HEK293 (cell line): ENCODE data around the gene CADM4.

Source experiments
- BCL11B ChIP-seq: fragments of 450-650 bp; formaldehyde crosslinking; IDR thresholded peaks from 2 replicates; pipeline ENCODE4 v1.5.1; 2016; ENCODE audit warnings: low read depth, missing biosample characterization, missing genetic modification characterization
- ELK4 ChIP-seq: IDR thresholded peaks from 2 replicates; pipeline ENCODE4 v1.6.1; 2011; ENCODE audit warnings: mild to moderate bottlenecking, low read depth, low read length, borderline replicate concordance
- GLIS2 ChIP-seq: fragments of 450-650 bp; formaldehyde crosslinking; IDR thresholded peaks from 2 replicates; pipeline ENCODE4 v1.5.1; 2016; ENCODE audit warnings: missing biosample characterization, missing genetic modification characterization
- HOXD13 ChIP-seq: sonication (generic); formaldehyde crosslinking; IDR thresholded peaks from 2 replicates; pipeline ENCODE4 v1.8.0; 2022; ENCODE audit warnings: missing genetic modification reagents, borderline replicate concordance
- KLF8 ChIP-seq: fragments of 450-650 bp; formaldehyde crosslinking; IDR thresholded peaks from 2 replicates; pipeline ENCODE4 v1.5.1; 2016; ENCODE audit warnings: missing biosample characterization, missing genetic modification characterization
- KLF9 ChIP-seq: fragments of 450-650 bp; formaldehyde crosslinking; IDR thresholded peaks from 2 replicates; pipeline ENCODE4 v1.5.1; 2016; ENCODE audit warnings: missing biosample characterization, missing genetic modification characterization, low read depth
- OVOL3 ChIP-seq: fragments of 450-650 bp; formaldehyde crosslinking; IDR thresholded peaks from 2 replicates; pipeline ENCODE4 v1.5.1; 2016; ENCODE audit warnings: missing biosample characterization, missing genetic modification characterization
- ZBTB11 ChIP-seq: fragments of 450-650 bp; formaldehyde crosslinking; conservative IDR thresholded peaks from 2 replicates; pipeline ENCODE4 v1.5.1; 2016; ENCODE audit warnings: low read depth, missing biosample characterization, missing genetic modification characterization
- ZBTB20 ChIP-seq: fragments of 450-650 bp; formaldehyde crosslinking; IDR thresholded peaks from 2 replicates; pipeline ENCODE4 v1.5.1; 2016; ENCODE audit warnings: missing biosample characterization, missing genetic modification characterization
- ZBTB26 ChIP-seq: fragments of 450-650 bp; formaldehyde crosslinking; optimal IDR thresholded peaks from 2 replicates; pipeline ENCODE3; 2016; ENCODE audit warnings: missing biosample characterization, mild to moderate bottlenecking, missing genetic modification characterization
- ZBTB8A ChIP-seq: fragments of 450-650 bp; formaldehyde crosslinking; IDR thresholded peaks from 2 replicates; pipeline ENCODE4 v1.5.1; 2016; ENCODE audit warnings: missing biosample characterization, missing genetic modification characterization
- ZFP3 ChIP-seq: fragments of 450-650 bp; formaldehyde crosslinking; IDR thresholded peaks from 2 replicates; pipeline ENCODE4 v1.5.1; 2016; ENCODE audit warnings: low read depth, missing biosample characterization, missing genetic modification characterization
- ZNF112 ChIP-seq: fragments of 450-650 bp; formaldehyde crosslinking; IDR thresholded peaks from 2 replicates; pipeline ENCODE4 v1.5.0; 2017; ENCODE audit warnings: missing biosample characterization, missing genetic modification characterization
- ZNF155 ChIP-seq: fragments of 450-650 bp; formaldehyde crosslinking; IDR thresholded peaks from 2 replicates; pipeline ENCODE4 v1.5.1; 2016; ENCODE audit warnings: missing biosample characterization, missing genetic modification characterization
- ZNF175 ChIP-seq: fragments of 450-650 bp; formaldehyde crosslinking; IDR thresholded peaks from 2 replicates; pipeline ENCODE4 v1.5.1; 2016; ENCODE audit warnings: missing biosample characterization, missing genetic modification characterization
- ZNF211 ChIP-seq: fragments of 450-650 bp; formaldehyde crosslinking; IDR thresholded peaks from 2 replicates; pipeline ENCODE4 v1.5.1; 2016; ENCODE audit warnings: low read depth, missing biosample characterization, missing genetic modification characterization
- ZNF239 ChIP-seq: fragments of 450-650 bp; formaldehyde crosslinking; IDR thresholded peaks from 2 replicates; pipeline ENCODE4 v1.5.1; 2016; ENCODE audit warnings: missing biosample characterization, missing genetic modification characterization
- ZNF274 ChIP-seq, 2 experiments: fragments of 200-500 bp in 1 of 2; fragments of 450-650 bp in 1 of 2; sonication (Bioruptor generic) in 1 of 2; formaldehyde crosslinking in 1 of 2; IDR thresholded peaks; 2 replicates each; pipeline versions ENCODE4 v1.5.1 to v1.6.1; 2014 to 2016; ENCODE audit warnings: borderline replicate concordance in 1 of 2, inconsistent platforms in 1 of 2, low read length in 1 of 2, missing biosample characterization in 1 of 2, missing genetic modification characterization in 1 of 2
- ZNF311 ChIP-seq: fragments of 450-650 bp; formaldehyde crosslinking; IDR thresholded peaks from 2 replicates; pipeline ENCODE4 v1.5.1; 2017; ENCODE audit warnings: missing biosample characterization, missing genetic modification characterization, borderline replicate concordance
- ZNF391 ChIP-seq: fragments of 450-650 bp; formaldehyde crosslinking; IDR thresholded peaks from 2 replicates; pipeline ENCODE4 v1.5.1; 2016; ENCODE audit warnings: low read depth, missing biosample characterization, missing genetic modification characterization, borderline replicate concordance
- ZNF521 ChIP-seq: fragments of 450-650 bp; formaldehyde crosslinking; IDR thresholded peaks from 2 replicates; pipeline ENCODE4 v1.5.1; 2017; ENCODE audit warnings: missing biosample characterization, mild to moderate bottlenecking, missing genetic modification characterization
- ZNF544 ChIP-seq: fragments of 450-650 bp; formaldehyde crosslinking; IDR thresholded peaks from 2 replicates; pipeline ENCODE4 v1.5.0; 2017; ENCODE audit warnings: missing biosample characterization, missing genetic modification characterization
- ZNF558 ChIP-seq: fragments of 450-650 bp; formaldehyde crosslinking; IDR thresholded peaks from 2 replicates; pipeline ENCODE4 v1.5.1; 2016; ENCODE audit warnings: missing biosample characterization, missing genetic modification characterization
- ZNF600 ChIP-seq: fragments of 450-650 bp; formaldehyde crosslinking; IDR thresholded peaks from 2 replicates; pipeline ENCODE4 v1.5.1; 2016; ENCODE audit warnings: missing biosample characterization, missing genetic modification characterization
- ZNF623 ChIP-seq: fragments of 450-650 bp; formaldehyde crosslinking; IDR thresholded peaks from 2 replicates; pipeline ENCODE4 v1.5.1; 2016; ENCODE audit warnings: missing biosample characterization, missing genetic modification characterization
- ZNF664 ChIP-seq: fragments of 450-650 bp; formaldehyde crosslinking; IDR thresholded peaks from 2 replicates; pipeline ENCODE4 v1.5.1; 2016; ENCODE audit warnings: missing biosample characterization, missing genetic modification characterization
- ZNF692 ChIP-seq: fragments of 450-650 bp; formaldehyde crosslinking; IDR thresholded peaks from 2 replicates; pipeline ENCODE4 v1.5.1; 2016; ENCODE audit warnings: missing biosample characterization, missing genetic modification characterization
- ZNF792 ChIP-seq: fragments of 450-650 bp; formaldehyde crosslinking; IDR thresholded peaks from 2 replicates; pipeline ENCODE4 v1.5.1; 2016; ENCODE audit warnings: missing biosample characterization, missing genetic modification characterization

CADM4 gene

GRCh38 chr19:43638995-43639518 lies 593 bp downstream of the CADM4 start (continued):
- no peak for TF ChIP-seq ZNF112 (tag by site-specific recombination)
- no peak for TF ChIP-seq ZNF623 (tag by site-specific recombination)
- TF ChIP-seq ZBTB20 (tag by site-specific recombination), result peak; percentile 25; the same call in 1 of the 2 replicates
- peak; percentile 63; the same call in 1 of the 2 replicates for TF ChIP-seq ZNF792 (tag by site-specific recombination)
- TF ChIP-seq ZNF175 (tag by site-specific recombination), result 0 out of 2 replicates have a peak, but pooled peaks have one; percentile 80
- TF ChIP-seq ZNF239 (tag by site-specific recombination), result 0 out of 2 replicates have a peak, but pooled peaks have one; percentile 41
- peak; percentile 14 for TF ChIP-seq ZBTB26 (tag by site-specific recombination)
- TF ChIP-seq ZNF664 (tag by site-specific recombination), result no peak
- TF ChIP-seq ZBTB11 (tag by site-specific recombination), result peak; percentile 37; the same call in 1 of the 2 replicates
- TF ChIP-seq ZNF155 (tag by site-specific recombination), result no peak
- TF ChIP-seq ELK4, result no peak
- peak; percentile 30; the same call in 1 of the 2 replicates for TF ChIP-seq KLF8
- TF ChIP-seq HOXD13 (CRISPR knock-in tag), result no peak
- TF ChIP-seq ZNF274 (IDR thresholded peaks at IDR 0.05; ENCODE audit: low read length), result no peak
- TF ChIP-seq ZNF274 (tag by site-specific recombination; IDR thresholded peaks at IDR 0.05; ENCODE audit: borderline replicate concordance), result no peak
- TF ChIP-seq ZNF600 (tag by site-specific recombination), result no peak
- no peak; the same call in none of the 2 replicates for TF ChIP-seq BCL11B (tag by site-specific recombination)
- peak; percentile 70; the same call in 1 of the 2 replicates for TF ChIP-seq ZNF521 (tag by site-specific recombination)
- no peak for TF ChIP-seq ZNF558 (tag by site-specific recombination)
- peak; percentile 66; the same call in 1 of the 2 replicates for TF ChIP-seq ZNF692 (tag by site-specific recombination)
- no peak for TF ChIP-seq ZNF544 (tag by site-specific recombination)
- TF ChIP-seq ZNF211 (tag by site-specific recombination), result no peak
- no peak for TF ChIP-seq ZBTB8A
- TF ChIP-seq ZNF311 (tag by site-specific recombination), result no peak
- TF ChIP-seq GLIS2, result 0 out of 2 replicates have a peak, but pooled peaks have one; percentile 20
- TF ChIP-seq OVOL3 (tag by site-specific recombination), result no peak
- peak; percentile 42; the same call in 1 of the 2 replicates for TF ChIP-seq KLF9 (tag by site-specific recombination)
- 0 out of 2 replicates have a peak, but pooled peaks have one; percentile 10 for TF ChIP-seq ZFP3 (tag by site-specific recombination)
- peak; percentile 73; the same call in 1 of the 2 replicates for TF ChIP-seq ZNF391 (tag by site-specific recombination)
